Astrocyte (in vitro differentiated cells and primary cell): ENCODE data around the gene EGF. TPM values are rescaled to one million over a fixed set of nuclear protein-coding genes. Genes with fewer than 3 reads are reported as not detected.

Experiments used
- DNase-seq: peaks from one replicate; pipeline ENCODE4 v3.0.0-alpha.2; 2010; ENCODE audit warnings: low read depth
- FAIRE-seq: peaks from 2 replicates; lab custom pipeline; 2011; peaks lifted over from hg19 to GRCh38; lab: Jason Lieb, UNC
- H2AFZ ChIP-seq: 2 replicates; pipeline ENCODE4 v1.6.0; 2012; ENCODE audit warnings: low read depth, low read length, inconsistent platforms
- H3K27ac ChIP-seq: 2 replicates; pipeline ENCODE4 v1.5.1; 2011; ENCODE audit warnings: low read depth, low read length, inconsistent platforms
- H3K27me3 ChIP-seq: 2 replicates; pipeline ENCODE4 v1.6.0; 2011; ENCODE audit warnings: low read length, inconsistent platforms; ENCODE audit not compliant: insufficient read depth
- H3K36me3 ChIP-seq: 2 replicates; pipeline ENCODE4 v1.5.1; 2011; ENCODE audit warnings: low read length, inconsistent platforms; ENCODE audit not compliant: insufficient read depth
- H3K4me1 ChIP-seq: 2 replicates; pipeline ENCODE4 v1.5.1; 2011; ENCODE audit warnings: low read length, inconsistent platforms; ENCODE audit not compliant: insufficient read depth
- H3K4me2 ChIP-seq: 2 replicates; pipeline ENCODE4 v1.6.0; 2012; ENCODE audit warnings: low read length, inconsistent platforms
- H3K4me3 ChIP-seq: 2 replicates; pipeline ENCODE4 v1.5.1; 2011; ENCODE audit warnings: low read depth, mild to moderate bottlenecking, low read length, inconsistent platforms; ENCODE audit not compliant: insufficient read depth
- H3K79me2 ChIP-seq: 2 replicates; pipeline ENCODE4 v1.6.0; 2012; ENCODE audit warnings: mild to moderate bottlenecking, low read length, inconsistent platforms; ENCODE audit not compliant: insufficient read depth
- H3K9ac ChIP-seq: 2 replicates; pipeline ENCODE4 v1.6.0; 2012; ENCODE audit warnings: mild to moderate bottlenecking, low read length, inconsistent platforms
- H3K9me3 ChIP-seq: 2 replicates; pipeline ENCODE4 v1.5.1; 2012; ENCODE audit warnings: low read depth, mild to moderate bottlenecking, low read length, inconsistent platforms; ENCODE audit not compliant: insufficient read depth
- H4K20me1 ChIP-seq: 2 replicates; pipeline ENCODE4 v1.6.0; 2012; ENCODE audit warnings: low read length, inconsistent platforms; ENCODE audit not compliant: insufficient read depth
- H3K27ac Mint-ChIP-seq: one replicate; pipeline ENCODE4 v1.8.0; 2021; ENCODE audit warnings: mild to moderate bottlenecking, mixed read lengths; ENCODE audit not compliant: unreplicated experiment
- H3K27me3 Mint-ChIP-seq: one replicate; pipeline ENCODE4 v1.8.0; 2021; ENCODE audit warnings: low read depth, mixed read lengths; ENCODE audit not compliant: unreplicated experiment
- H3K36me3 Mint-ChIP-seq: one replicate; pipeline ENCODE4 v1.8.0; 2021; ENCODE audit warnings: low read depth, mixed read lengths; ENCODE audit not compliant: unreplicated experiment
- H3K4me1 Mint-ChIP-seq: one replicate; pipeline ENCODE4 v1.8.0; 2021; ENCODE audit warnings: low read depth, mixed read lengths; ENCODE audit not compliant: unreplicated experiment
- H3K4me3 Mint-ChIP-seq: one replicate; pipeline ENCODE4 v1.8.0; 2021; ENCODE audit warnings: mild to moderate bottlenecking, moderate library complexity, mixed read lengths; ENCODE audit not compliant: unreplicated experiment
- H3K9me3 Mint-ChIP-seq: one replicate; pipeline ENCODE4 v1.8.0; 2021; ENCODE audit warnings: mild to moderate bottlenecking, mixed read lengths; ENCODE audit not compliant: unreplicated experiment
- CTCF ChIP-seq: IDR thresholded peaks from 2 replicates; pipeline ENCODE4 v1.5.1; 2011; ENCODE audit warnings: low read depth, mild to moderate bottlenecking, inconsistent platforms, low read length, moderate library complexity; ENCODE audit not compliant: insufficient read depth
- EZH2 ChIP-seq: IDR thresholded peaks from 2 replicates; pipeline ENCODE4 v1.6.1; 2012; ENCODE audit warnings: mild to moderate bottlenecking, low read length, inconsistent platforms; ENCODE audit not compliant: insufficient read depth
- total RNA-seq: library from RNA; stranded (reverse); gene quantifications from 2 replicates; pipeline ENCODE4 v1.2.1, GENCODE V29; 2021

The EGF gene
- total RNA-seq, 1 donor from 2014 or later: 22.9 TPM

GRCh38 chr4:109944591-109944990 lies 31.9 kb downstream of the EGF start:
- FAIRE-seq: no peak

DNA sequence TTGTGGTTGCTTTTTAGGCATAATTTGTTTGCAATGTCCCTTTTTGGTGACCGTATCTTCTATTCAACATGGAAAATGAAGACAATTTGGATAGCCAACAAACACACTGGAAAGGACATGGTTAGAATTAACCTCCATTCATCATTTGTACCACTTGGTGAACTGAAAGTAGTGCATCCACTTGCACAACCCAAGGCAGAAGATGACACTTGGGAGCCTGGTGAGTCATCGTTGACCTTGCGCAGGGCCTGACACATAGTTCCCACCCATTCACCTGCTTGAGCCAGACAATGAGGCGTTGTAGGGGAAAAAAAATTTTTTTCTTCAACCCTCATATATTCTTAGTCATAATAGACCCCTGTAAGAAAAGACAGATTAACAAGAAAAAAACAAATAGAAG lies 32.4 kb downstream of the EGF start:
- Histone ChIP-seq H3K4me2 (no peak overlapping the region), H3K27ac (no peak overlapping the region), H3K4me1 (no peaks in the 10 kb centered on the region), H3K9me3 (no peaks in the 10 kb centered on the region), H3K79me2 (no peaks in the 10 kb centered on the region), H4K20me1 (no peaks in the 10 kb centered on the region), H3K36me3 (no peaks in the 10 kb centered on the region), H3K27me3 (no peaks in the 10 kb centered on the region), H2AFZ (no peak overlapping the region), H3K9ac (no peak overlapping the region), H3K4me3 (no peak overlapping the region)
- H3K9me3 Mint-ChIP-seq: no peaks in the 10 kb centered on the region
- no peak overlapping the region for H3K27ac Mint-ChIP-seq
- DNase-seq: no peak
- no peaks in the 10 kb centered on the region for H3K4me1 Mint-ChIP-seq
- no peaks in the 10 kb centered on the region for H3K36me3 Mint-ChIP-seq
- TF ChIP-seq CTCF: no peak
- no peak for TF ChIP-seq EZH2
- H3K4me3 Mint-ChIP-seq: no peak overlapping the region
- FAIRE-seq: peak; percentile 41
- H3K27me3 Mint-ChIP-seq: no peaks in the 10 kb centered on the region

More at GRCh38 chr4:109944591-109944990, 31.9 kb downstream of the EGF start:
- Histone ChIP-seq H4K20me1 (no peaks in the 10 kb centered on the region), H3K27me3 (no peaks in the 10 kb centered on the region), H3K4me2 (no peak overlapping the region), H3K4me3 (no peak overlapping the region), H3K9me3 (no peaks in the 10 kb centered on the region), H3K79me2 (no peaks in the 10 kb centered on the region), H3K9ac (no peak overlapping the region), H3K27ac (no peak overlapping the region), H3K36me3 (no peaks in the 10 kb centered on the region), H3K4me1 (no peaks in the 10 kb centered on the region), H2AFZ (no peak overlapping the region)
- Mint-ChIP-seq H3K4me1 (no peaks in the 10 kb centered on the region), H3K36me3 (no peaks in the 10 kb centered on the region), H3K27ac (no peak overlapping the region), H3K27me3 (no peaks in the 10 kb centered on the region), H3K9me3 (no peaks in the 10 kb centered on the region), H3K4me3 (no peak overlapping the region)
- TF ChIP-seq EZH2 (no peak), CTCF (no peak)
- no peak for DNase-seq

DNA sequence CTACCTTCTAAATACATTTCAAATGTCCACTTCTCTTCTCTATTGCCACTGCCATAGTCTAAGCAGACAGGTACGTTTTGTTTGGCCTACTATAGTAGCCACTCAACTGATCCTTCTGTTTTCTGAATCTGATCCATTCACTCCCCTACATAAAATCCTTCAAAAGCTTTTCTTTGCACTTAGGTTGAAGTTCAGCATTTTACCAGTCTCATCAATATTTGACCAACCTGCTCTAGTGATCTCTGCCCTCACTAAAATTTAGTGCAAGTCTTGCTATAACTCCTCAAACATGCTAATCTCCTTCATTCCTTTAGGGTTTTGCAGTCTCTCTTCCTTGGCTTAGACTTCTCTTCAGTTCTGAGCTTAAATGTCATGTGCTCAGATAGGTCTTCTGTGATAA lies 33.4 kb downstream of the EGF start:
- no peaks in the 10 kb centered on the region for H3K27me3 ChIP-seq
- H3K27ac ChIP-seq: no peak overlapping the region
- no peak for DNase-seq
- H3K9me3 ChIP-seq: no peaks in the 10 kb centered on the region
- no peak overlapping the region for H3K4me2 ChIP-seq
- Mint-ChIP-seq H3K4me1 (no peaks in the 10 kb centered on the region), H3K27ac (no peak overlapping the region), H3K36me3 (no peaks in the 10 kb centered on the region), H3K9me3 (peaks cover 2% of the 10 kb centered on the region), H3K27me3 (no peaks in the 10 kb centered on the region), H3K4me3 (no peak overlapping the region)
- no peaks in the 10 kb centered on the region for H3K79me2 ChIP-seq
- no peak for TF ChIP-seq EZH2
- TF ChIP-seq CTCF: no peak
- no peak overlapping the region for H2AFZ ChIP-seq
- H3K9ac ChIP-seq: no peak overlapping the region
- H3K36me3 ChIP-seq: no peaks in the 10 kb centered on the region
- no peak for FAIRE-seq
- H3K4me1 ChIP-seq: no peaks in the 10 kb centered on the region
- H4K20me1 ChIP-seq: no peaks in the 10 kb centered on the region
- no peak overlapping the region for H3K4me3 ChIP-seq
